Skin of body (tissue), 2 donors: Measurements from ENCODE around the gene THSD4. TPM values are rescaled to one million over a fixed set of nuclear protein-coding genes. Genes with fewer than 3 reads are reported as not detected.

ENCODE experiments used
- DNase-seq: peaks from one replicate; lab custom pipeline; 2025; lab: John Stamatoyannopoulos, UW
- total RNA-seq: library from RNA; depleted of rRNA; stranded (reverse); fragments of >200 nt; gene quantifications from one replicate; pipeline ENCODE4 v1.2.3, GENCODE V29; 2014

Gene THSD4
- total RNA-seq, 1 donor from 2014 or later = 24.3 TPM

GRCh38 chr15:71323584-71323983 is 208.3 kb downstream of the THSD4 start:
- no peak for DNase-seq

- DNase-seq = no peak
Measured at GRCh38 chr15:71325481-71325880, 210.2 kb downstream of the THSD4 start.

GRCh38 chr15:71328453-71328852 is 213.2 kb downstream of the THSD4 start:
- DNase-seq = no peak

- no peak for DNase-seq
Measured at GRCh38 chr15:71329041-71329440, 213.8 kb downstream of the THSD4 start.

- DNase-seq = no peak
Measured at GRCh38 chr15:71329497-71330260, 214.4 kb downstream of the THSD4 start.

GRCh38 chr15:71330638-71331162 is 215.4 kb downstream of the THSD4 start:
- no peak for DNase-seq

DNA sequence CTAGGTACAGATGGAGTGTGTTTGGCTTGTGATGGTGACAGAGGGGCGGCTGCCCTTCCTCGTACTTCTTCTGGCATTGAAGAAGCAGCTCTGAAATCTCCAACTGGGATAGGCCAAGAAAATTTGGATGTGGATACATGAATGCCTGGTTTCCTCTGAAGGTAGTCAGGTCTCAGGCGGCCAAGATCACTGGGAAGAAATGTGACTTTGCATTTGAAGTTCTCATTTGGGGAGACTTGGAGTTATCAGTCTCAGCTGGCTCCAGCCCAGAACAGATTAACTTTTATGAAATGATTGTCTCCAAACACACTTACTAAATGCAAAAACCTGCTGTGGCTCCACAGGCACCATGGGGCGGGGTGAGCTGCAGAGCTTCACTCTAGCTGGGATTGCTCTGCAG is 215.9 kb downstream of the THSD4 start:
- no peak for DNase-seq

GRCh38 chr15:71332431-71333004 is 217.2 kb downstream of the THSD4 start:
- no peak for DNase-seq

DNA sequence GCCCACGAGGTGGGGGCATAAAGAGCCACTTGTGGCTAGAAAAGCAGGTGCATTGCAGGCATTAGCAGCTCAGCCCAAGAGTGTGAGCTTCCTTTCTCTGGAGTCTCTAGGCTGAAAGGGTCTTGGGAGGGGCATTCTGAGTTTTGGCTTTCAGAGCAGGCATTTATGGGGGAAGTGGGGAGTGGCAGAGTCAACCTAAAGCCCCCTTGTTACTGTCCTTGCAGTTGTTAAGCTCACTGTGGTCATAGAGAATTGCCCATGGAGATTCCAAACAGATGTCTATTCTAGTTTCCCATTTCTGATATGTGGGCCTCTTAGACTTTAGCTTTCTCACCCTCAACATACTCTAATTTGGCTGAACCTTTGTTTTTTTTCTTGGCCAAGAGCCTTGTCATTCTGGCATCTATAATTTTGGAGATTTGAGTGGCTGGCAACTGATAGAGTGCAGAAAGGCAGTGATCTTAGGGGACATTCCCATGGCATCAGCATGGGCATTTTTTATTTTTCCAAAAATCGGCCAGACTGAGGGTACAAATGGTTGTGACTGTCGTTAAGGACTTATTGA is 217.9 kb downstream of the THSD4 start:
- DNase-seq = no peak

- peak; percentile 32 for DNase-seq
Measured at GRCh38 chr15:71333839-71334238, 218.6 kb downstream of the THSD4 start.

DNA sequence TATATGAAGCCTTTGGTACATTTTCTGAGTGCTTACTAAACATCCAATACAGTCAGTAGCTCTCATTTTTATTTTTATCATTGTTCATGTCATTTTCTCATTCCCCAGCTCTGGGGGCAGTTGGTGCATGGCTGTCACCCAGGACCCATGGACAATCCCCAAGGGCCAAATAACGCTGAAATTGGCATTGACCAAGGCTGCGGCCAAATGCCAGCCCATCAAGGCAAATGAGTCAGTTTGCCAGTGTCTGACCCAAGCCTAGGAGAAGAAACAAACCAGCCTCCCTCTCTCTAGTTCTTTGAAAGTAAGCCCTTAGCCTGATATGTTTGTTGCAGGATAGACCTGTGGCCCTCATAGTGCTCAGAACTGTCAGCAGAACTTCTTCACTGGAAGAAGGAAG is 219.2 kb downstream of the THSD4 start:
- DNase-seq = no peak

DNA sequence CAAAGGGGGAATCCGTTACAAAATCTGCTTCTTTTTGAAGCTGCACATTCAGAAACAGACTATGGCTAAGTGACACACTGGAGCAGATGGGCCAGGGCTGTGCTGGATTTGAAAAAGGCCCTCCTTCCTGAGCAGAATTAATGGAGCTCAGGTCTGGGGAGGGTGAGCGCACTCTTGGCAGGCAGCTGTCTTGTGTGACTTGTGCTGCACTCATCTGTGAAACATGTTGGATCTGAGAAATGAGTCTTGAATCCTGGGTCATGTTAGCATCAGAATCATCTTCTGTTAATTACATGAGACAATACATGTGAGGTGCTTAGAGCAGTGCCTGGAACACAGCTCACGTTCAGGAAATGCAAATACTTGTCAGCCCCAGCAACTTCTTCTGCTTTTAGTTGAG is 219.6 kb downstream of the THSD4 start:
- peak; percentile 86 for DNase-seq

DNA sequence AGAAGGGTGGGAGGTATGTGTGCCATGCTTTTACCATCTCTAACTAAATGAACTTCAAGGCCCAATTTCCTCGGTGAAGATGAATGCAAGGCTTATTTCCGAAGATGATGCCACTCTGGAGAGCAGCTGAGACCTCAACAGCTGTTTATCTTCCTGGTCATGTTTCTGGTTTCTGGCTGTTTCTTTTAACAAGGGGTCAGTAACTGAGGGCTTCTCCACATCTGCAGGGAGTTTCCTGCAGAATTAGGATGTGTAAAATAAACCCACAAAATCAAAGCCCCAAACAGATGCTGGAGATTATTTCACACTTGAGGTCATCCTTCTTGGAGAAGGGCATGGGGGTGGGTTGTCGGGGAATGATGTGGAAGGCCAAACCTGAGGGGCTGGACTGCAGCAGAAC is 220.3 kb downstream of the THSD4 start:
- no peak for DNase-seq

- no peak for DNase-seq
Measured at GRCh38 chr15:71336671-71337070, 221.4 kb downstream of the THSD4 start.

DNA sequence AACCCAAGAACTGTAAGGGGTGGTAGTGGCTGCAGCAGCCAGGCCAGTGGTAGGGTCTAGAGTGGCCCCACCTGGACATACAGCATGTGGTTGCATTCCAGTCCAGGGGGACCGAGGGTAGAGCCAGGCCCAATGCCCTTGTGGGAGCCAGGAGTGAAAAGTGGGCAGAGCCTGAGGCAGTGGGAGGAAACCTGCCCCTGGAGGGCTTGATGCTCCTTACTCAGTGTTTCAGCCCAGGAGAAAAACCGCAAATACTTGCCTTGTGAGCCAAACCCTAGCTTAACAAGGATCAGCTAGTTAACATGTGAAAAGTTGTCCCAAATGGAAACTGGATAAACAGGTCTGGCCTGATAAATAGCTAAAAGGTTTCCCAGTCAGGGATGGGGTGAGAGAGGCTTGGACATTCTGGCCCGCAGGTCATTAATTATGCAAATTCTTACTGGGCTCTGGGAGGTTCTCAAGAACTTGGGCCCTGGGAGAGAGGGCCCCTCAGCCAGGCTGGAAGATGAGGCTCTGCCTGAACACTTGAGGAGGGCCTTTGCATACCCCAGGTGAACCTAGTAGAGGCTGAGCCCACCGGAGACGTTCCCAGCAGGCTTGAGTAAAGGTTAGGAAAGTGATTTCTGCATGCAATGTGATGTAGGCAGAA is 222.1 kb downstream of the THSD4 start:
- DNase-seq = no peak

DNA sequence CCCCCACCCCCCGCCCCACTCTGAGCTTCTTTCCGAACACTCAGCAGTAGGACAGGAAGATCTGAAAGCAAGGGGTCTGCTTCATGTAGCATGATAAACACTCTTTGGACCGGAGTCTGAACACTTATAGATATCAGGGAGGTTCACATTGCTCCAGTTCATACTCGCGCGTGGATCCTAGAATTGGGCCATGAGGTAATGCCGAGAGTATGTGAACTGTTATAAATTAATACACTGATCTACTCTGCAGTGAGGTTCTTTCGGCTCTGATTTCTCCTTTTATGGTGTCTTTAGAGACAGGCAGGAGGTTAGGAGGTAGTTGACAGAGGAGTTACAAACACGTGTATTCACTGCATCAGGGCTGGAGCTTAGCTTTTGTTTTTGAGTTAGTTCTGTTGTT is 223.0 kb downstream of the THSD4 start:
- DNase-seq = no peak

GRCh38 chr15:71338827-71339542 is 223.7 kb downstream of the THSD4 start:
- DNase-seq = no peak

DNA sequence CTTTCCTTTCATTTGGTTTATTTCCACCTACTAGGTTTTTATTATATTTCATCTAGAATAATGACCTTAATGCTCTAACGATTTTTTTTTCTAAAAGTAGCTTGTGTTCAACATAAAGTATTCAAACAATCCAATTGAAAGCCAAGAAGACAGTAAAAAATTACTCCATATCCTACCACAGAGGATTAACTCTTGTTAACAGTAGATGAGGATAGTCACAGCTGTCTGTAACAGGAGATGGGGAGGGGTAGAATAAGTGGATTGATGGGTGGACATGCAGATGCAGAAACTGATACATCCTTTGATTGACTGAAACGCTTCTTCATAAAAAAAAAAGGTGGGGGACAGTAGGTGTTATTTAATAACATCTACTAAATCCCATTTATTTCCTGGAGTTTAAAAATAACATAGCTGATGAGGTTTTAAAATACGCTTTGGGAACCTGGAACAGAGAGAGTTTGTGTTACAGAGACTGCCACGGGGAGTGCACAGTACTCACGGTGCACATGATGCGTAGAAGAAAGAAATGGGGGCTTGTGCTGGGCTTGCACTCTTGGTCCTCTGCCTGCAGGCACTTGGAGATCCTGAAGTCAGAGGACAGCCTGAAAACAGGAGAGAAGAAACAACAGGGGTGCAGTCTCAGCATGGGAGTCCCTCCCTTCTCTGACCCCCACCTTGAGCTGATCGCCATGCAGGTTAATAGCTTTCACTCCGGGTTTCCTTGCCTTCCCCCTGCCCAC is 226.7 kb downstream of the THSD4 start:
- DNase-seq = no peak

GRCh38 chr15:71342658-71343057 is 227.4 kb downstream of the THSD4 start:
- DNase-seq = no peak

GRCh38 chr15:71344316-71344715 is 229.0 kb downstream of the THSD4 start:
- no peak for DNase-seq

DNA sequence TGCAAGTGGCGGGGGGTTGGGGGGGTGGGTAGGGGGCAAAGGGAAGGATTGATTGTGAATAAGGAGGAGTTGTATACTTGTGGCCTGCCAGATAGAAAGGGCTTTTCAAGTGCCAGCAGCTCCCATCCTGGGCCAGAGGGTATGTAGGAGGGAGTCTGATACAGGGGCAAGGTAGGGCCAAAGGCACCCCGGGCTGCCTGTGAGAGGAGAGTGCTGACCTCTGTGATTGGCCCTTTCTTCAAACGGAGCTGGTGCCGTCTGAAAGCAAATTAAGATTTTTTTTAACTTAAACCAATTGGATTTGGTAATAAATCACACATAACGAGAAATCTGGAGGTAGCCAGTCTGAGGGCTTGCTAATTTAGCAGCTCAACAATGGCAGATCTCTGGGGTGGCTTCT is 229.9 kb downstream of the THSD4 start:
- no peak for DNase-seq
